ENCODE data around the gene CDK6.

The CDK6 gene

GRCh38 chr7:92729751-92730150, 106.6 kb downstream of the CDK6 start:
- DNase-seq, result peak; percentile 53

- no peak for DNase-seq
These were observed 107.2 kb downstream of the CDK6 start for GRCh38 chr7:92729172-92729571.

- no peak for DNase-seq
These were observed 108.6 kb downstream of the CDK6 start for GRCh38 chr7:92727755-92728154.

DNA sequence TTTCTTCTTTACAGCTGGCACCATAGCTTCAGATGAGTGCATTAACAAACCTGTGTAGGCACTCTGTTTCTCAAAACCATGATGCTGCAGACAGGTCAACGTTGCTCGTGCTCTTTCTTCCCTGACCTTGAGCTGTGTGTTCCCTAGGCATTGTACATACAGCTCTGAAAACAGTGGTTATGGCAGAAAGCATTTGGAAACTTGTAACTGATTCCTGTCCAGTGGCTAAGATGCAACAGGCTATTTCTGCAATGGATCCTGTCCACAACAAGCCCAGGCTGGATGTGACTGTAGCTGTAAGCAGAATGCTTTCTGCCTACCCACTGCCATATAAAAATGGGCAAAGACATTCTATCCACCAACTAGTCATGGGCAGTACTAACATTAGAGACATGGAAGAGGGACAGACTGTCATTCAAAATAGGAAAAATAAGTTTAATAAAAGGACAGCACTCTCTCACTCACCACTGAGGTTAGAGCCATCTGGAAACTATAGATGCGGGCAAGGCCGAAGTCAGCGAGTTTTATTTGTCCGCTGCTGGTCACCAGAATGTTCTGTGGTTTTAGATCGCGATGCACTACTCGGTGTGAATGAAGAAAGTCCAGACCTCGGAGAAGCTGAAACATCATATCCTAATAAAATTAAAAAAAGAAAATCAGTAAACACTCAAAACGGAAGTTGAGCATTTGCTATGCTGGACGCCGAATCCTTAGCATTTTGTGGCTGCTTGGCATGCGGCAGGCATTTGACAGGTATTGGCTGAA, 111.0 kb downstream of the CDK6 start:
- no peak for DNase-seq

GRCh38 chr7:92723943-92724342, 112.4 kb downstream of the CDK6 start:
- no peak for DNase-seq

DNA sequence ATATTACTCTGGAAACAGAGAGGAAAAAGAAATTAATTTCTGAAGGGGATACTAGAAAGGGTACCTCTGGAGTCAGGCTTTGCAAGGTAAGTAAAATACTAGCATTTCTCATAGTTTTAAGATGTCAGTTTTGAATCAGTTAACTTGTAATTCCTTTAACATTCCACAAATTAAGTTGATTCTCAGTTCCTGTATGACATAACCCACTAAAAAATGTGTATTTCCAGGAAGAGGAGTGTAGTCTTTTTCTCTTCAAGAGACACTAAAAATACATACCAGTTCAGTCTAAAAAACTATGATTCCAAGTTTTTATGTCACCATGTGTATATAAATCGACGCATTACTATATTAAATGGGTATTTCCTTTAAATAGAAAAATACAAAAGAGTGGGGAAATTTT, 113.2 kb downstream of the CDK6 start:
- no peak for DNase-seq

DNA sequence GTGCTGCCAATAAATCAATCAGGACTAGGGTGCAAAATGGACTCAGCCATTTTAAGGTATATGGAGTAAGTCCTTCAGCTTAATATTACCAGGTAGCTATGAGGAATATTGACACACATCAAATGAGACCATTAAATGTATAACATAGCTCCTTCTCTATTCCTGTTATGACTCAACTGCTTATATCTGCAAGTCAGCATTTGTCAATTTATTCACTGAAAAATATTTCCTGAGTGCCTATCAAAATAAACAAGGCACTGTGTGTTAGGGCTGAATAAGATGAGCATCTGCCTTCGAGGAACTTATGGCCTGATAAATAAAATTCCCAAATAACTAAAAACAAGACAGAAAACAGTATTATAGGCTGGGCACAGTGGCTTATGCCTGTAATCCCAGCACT, 113.8 kb downstream of the CDK6 start:
- no peak for DNase-seq

GRCh38 chr7:92720604-92721350, 115.6 kb downstream of the CDK6 start:
- no peak for DNase-seq

DNA sequence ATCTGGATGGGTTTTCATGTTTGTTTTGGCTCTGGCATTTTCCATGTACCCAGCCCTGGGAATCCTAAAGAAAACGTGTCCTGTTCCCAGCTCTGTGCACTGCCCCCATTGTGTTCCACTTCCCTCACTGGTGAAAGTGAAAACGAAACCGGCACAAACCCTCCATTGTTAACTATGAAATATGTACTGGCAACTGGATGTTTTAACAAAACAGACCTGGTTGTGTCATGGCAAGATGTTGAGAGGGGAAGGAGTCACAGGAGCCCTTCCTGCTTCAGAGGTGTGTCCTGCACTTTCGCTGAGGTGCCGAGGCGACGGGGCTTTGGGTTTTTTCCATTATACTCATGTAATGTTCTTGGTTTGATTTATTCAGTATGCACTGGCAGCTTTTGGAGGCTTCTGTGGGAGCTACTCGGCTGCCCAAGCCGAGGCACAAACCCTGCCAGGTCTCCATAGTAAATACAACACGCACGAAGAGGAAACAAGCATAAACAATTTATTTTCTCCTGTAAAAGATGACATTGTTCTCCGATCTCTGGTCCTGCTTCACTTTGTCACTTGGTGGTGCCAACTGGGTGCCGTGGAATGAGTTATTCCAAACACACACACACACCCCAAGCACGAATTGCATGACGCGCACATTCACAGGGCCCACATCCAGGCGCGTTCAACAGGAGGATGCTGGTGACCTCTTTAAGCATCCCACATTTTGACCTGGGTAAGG, 118.2 kb downstream of the CDK6 start:
- peak; percentile 83 for DNase-seq

DNA sequence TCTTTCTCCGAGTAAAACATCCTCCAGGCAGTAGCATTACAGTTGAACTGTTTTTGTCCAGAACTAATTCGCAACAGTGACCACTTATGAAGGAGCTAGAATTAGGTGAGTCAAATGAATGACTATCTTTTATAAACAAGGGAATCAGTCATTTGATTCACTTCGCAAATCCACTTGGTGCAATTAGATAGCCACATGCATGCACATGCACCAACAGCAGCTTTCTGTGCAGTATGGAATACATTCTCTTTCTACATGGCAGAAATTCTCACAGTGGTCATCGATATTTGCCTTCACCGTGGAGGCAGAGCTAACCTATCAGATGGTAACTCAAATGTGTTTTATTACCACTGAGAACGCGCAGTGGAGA, 118.8 kb downstream of the CDK6 start:
- no peak for DNase-seq

DNA sequence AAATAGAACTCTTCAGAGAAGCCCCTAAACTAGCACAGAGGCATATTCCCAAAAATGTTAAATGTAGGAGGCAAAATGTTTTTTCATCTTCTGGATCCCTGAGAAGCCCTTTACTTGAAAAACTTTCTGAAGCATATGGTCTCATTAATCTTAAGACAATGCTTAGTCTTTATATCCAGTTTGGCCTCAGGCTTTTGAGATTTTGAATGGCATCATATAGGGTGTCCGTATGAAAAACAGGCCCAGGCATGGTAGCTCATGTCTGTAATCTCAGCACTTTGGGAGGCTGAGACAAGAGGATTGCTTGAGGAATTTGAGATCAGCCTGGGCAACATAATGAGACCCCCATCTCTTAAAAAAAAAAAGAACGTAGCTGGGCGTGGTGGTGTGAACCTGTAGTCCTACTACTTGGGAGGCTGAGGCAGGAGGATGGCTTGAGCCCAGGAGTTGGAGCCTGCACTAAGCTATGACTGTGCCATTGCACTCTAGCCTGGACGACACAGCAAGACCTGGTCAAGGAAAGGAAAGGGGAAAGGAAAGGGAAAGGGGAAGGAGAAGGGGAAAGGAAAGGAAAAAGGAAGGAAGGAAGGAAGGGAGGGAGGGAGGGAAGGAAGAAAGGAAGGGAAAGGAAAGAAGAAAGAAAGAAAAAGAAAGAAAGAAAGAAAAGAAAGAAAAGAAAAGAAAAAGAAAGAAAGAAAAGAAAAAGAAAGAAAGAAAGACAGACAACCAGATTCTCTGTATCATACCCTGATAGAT, 119.4 kb downstream of the CDK6 start:
- no peak for DNase-seq

DNA sequence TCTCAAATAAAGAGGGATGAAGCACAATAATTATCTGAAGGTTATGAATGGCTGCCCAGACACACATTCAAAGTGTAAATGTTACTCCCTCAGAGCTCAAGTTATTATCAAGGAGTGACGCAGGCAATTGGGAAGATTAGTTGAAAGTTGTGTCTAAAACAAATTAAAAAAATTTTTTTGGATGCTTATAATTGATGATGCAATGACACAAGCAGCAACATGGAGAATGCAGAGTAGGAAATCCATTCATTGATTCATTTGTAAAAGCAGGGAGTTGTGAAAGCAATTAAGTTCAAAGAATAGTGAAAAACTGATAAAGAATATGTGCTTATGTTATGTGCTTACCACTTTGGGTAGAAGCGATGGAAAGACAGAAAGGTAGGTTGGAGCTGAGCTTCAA, 120.4 kb downstream of the CDK6 start:
- no peak for DNase-seq

- DNase-seq, result no peak
These were observed 121.6 kb downstream of the CDK6 start for GRCh38 chr7:92714767-92715166.

DNA sequence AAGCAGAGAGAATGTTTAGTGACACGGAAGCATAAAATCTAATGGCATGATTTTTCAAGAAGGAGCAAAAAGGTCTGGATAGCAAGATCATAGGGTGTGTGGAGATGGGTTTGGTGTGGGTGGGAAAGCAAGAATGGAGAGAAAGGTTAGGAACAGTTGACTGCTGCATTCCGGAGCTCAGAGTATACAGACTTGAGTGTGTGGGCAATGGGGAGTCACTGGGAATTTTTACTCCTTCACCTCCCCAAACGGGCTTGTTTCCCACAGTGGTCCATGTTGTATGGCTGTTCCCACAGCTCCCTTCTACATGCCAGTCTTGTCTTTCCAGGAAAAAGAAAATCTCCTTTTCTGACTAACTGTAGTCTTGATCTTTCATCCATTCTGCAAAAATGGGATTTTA, 122.1 kb downstream of the CDK6 start:
- no peak for DNase-seq

DNA sequence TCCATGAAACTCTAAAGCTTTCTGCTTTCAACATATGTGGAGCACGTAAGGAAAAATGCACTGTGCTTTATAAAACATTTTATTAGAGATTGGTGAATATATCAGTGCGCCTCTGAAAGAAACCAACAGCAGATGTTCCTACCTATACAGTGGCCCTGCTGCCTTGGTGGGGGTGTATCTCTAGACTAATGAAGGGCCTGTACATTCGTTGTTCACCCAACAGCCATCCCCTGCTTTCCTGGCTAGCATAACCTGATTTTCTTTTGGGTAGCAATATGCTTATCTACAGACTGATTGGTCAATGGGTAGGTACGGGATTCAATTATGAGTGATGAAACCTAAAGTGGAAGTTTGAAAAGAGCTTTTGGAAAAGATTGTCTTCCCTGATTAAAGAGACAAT, 126.5 kb downstream of the CDK6 start:
- DNase-seq, result no peak

- DNase-seq, result no peak
These were observed 127.2 kb downstream of the CDK6 start for GRCh38 chr7:92709150-92709549.

- no peak for DNase-seq
These were observed 128.0 kb downstream of the CDK6 start for GRCh38 chr7:92708111-92709042.

GRCh38 chr7:92707435-92707834, 128.9 kb downstream of the CDK6 start:
- no peak for DNase-seq

- no peak for DNase-seq
These were observed 129.8 kb downstream of the CDK6 start for GRCh38 chr7:92706563-92706962.

DNA sequence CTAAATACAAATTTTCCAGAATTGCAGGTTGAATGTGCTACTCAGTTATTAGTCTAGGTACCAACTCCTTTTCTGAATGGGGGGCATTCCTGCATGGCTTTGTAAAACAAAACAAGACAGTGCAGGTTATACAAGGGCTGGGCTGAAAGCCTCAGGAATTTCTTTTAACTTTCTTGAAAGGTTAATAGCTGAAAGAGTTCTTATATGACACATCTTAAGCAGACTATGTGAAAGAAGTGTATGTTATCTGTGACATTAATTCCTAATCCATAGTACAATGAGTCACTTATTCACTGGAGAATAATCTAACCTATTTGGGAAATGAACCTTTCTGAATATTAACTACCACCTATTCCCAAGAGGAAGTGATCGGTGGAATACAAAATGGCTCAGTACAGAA, 130.5 kb downstream of the CDK6 start:
- DNase-seq, result no peak

- DNase-seq, result no peak
These were observed 131.5 kb downstream of the CDK6 start for GRCh38 chr7:92704858-92705257.

GRCh38 chr7:92702535-92702934, 133.8 kb downstream of the CDK6 start:
- DNase-seq, result no peak

Data from stimulated activated CD4-positive, alpha-beta T cell treated with anti-CD3 and anti-CD28 coated beads, Interleukin-1b, Interleukin-23, amount 100 ng/mL, for 48 hours (primary cell).